Activated CD4-positive, alpha-beta T cell treated with anti-CD3 and anti-CD28 coated beads for 1 hour (primary cell): ENCODE measurements around the gene DLGAP4.

Source experiments
- DNase-seq: peaks from one replicate; pipeline ENCODE4 v3.0.0-alpha.2; 2020

The DLGAP4 gene

GRCh38 chr20:36275441-36276189, 30.5 kb upstream of the DLGAP4 start:
- no peak for DNase-seq

GRCh38 chr20:36277546-36277945, 28.6 kb upstream of the DLGAP4 start:
- DNase-seq: no peak

- no peak for DNase-seq
Measured at GRCh38 chr20:36279362-36279761, 26.8 kb upstream of the DLGAP4 start.

DNA sequence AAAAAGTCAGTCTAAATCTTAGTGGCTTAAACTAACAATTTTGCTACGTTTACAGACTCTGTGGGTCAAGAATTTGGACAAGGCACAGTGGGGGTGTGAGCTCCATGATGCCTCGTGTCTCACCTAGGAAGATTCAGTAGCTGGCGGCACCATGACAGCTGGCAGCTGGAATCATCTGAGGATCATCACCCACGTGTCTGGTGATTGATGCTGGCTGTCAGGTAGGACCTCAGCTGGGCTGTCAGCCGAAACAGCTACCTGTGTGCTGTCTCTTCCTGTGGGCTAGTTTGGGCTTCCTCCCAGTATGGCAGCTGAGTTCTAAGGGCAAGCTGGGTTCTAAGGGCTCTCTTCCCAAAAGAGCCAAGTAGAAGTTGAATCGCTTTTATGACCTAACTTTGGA, 26.4 kb upstream of the DLGAP4 start:
- DNase-seq: no peak

DNA sequence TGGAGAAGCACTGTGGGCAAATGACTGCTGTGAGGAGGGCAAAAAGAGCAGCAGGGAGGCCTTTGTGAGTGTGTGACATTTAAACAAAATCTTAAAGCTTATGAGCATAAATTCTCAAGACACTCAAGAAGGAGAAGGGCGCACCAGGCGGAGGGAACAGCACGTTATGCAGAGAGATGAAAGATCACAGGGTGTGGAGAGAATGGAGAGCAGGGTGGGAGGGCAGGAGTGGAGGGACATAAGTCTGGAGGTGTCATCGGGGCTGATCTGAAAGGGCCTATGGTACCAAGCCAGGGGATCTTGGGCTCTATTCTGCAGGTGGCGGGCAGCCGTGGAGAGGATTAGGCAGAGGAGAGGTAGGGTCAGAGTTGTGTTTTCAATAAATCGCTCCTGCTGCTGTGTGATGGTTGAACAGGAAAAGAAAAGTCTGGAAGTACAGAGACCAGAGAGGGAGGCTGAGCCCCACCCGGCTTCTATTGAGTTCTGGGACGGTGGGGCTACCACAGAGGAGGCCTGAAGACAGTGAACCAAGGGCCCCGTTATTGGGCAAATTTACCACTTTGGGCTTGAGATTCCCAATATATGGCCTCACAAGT, 24.3 kb upstream of the DLGAP4 start:
- no peak for DNase-seq

- no peak for DNase-seq
Measured at GRCh38 chr20:36284751-36285150, 21.4 kb upstream of the DLGAP4 start.

DNA sequence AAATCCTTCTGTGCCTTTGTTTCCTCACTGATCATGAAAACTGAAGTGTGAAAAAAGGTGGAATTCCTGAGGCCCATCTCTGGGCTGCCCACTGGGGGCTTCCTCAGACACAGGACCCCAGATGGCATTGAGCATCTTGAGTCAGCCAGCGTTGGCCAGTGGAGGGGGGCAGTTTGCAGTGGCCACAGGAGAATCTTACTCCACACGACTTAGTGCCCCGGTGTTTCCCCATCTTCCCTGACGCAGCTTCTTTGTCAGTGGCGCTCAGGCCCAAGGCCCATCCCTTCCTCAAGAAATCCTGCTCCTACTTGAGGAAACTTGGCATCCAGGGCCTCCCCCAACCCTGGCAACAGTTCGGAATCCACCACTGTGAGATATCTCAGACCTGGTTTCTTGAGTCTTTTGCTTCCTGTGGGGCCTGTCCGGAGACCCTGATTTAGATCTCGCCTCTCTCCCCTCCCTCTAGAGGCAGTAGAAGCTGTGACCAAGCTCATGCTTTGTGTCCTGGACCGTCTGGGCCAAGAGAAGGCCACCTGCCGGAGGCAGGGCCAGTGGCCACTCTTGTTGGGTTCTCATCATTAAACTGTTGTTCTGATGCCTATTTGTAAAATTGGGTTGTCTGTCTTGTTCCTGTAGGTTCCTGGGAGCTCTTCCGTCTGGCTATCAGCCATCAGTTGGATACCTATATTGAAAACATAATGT, 20.2 kb upstream of the DLGAP4 start:
- no peak for DNase-seq

DNA sequence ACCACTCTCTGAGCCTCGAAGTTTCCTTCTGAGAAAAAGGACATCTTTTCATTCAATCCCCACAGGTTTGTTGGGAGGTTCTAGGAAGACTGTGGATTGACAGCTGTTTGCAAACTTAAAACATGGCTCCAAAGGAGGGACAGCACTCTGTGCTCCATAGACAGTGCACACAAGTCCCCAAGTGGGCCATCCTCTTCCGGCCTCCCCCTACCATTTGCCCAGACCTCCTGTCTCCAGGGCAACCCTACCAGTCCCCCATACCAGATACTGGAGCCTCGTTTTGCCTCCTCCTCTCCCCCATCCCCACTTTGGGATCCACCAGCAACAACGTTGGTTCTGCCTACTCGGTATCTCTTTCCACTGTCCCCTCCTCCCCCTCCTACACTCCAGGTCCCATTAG, 8.5 kb upstream of the DLGAP4 start:
- no peak for DNase-seq

- DNase-seq: no peak
Measured at GRCh38 chr20:36298061-36298460, 8.1 kb upstream of the DLGAP4 start.

DNA sequence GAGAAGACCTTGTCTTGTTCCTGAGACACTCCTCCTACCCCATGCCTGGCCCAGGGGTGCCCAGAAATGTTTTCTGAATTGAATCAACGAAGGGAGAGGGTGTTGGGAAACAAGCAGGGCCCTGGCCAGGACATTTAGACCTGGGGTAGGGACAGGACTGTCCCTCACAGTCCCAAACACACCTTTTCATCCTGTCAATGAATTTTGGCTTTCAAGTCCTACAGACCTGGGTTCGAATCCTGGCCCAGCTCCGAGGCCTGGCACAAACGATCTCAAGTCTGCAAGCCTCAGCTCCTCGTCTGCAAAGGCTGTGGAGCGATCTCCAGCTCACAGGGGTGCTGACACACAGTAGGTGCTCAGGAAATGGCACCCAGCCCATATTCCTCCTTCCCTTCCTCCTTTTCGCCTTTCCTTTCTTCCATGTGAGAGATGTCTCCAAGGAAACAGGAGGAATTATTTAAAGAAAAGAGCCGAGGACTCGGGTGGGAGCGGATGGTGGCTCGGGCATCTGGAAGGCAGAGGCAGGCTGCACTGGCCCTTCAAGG, 7.3 kb upstream of the DLGAP4 start:
- DNase-seq: no peak

- DNase-seq: no peak
Measured at GRCh38 chr20:36299459-36299858, 6.7 kb upstream of the DLGAP4 start.

GRCh38 chr20:36301359-36302119, 4.6 kb upstream of the DLGAP4 start:
- DNase-seq: no peak

DNA sequence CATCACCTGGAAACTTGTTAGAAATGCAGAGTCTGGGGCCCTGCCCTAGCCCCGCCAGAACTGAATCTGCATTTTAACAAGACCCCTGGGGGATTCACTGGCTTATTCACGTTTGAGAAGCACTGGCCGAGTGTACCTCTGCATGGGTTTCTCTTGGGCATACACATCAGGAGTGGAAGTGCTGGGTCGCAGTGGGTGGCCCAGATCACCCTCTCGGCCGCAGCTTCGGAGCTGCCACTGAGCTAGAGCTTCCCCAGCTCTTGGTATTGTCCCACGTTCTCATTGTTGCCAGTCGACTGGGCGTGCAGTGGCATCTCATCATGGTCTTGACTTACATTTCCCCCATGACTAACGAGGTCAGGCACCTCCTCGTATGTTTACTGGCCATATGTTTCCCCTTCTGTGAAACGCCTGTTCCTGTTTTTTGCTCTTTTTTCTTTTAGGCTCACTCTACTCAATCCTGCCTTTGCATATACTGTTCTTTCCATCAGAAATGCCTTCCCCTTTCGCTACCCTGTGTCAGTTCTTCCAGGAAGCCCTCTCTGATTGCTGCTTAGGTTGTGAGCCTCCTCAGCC, 3.0 kb upstream of the DLGAP4 start:
- DNase-seq: no peak

GRCh38 chr20:36303831-36304230, 2.3 kb upstream of the DLGAP4 start:
- no peak for DNase-seq

DNA sequence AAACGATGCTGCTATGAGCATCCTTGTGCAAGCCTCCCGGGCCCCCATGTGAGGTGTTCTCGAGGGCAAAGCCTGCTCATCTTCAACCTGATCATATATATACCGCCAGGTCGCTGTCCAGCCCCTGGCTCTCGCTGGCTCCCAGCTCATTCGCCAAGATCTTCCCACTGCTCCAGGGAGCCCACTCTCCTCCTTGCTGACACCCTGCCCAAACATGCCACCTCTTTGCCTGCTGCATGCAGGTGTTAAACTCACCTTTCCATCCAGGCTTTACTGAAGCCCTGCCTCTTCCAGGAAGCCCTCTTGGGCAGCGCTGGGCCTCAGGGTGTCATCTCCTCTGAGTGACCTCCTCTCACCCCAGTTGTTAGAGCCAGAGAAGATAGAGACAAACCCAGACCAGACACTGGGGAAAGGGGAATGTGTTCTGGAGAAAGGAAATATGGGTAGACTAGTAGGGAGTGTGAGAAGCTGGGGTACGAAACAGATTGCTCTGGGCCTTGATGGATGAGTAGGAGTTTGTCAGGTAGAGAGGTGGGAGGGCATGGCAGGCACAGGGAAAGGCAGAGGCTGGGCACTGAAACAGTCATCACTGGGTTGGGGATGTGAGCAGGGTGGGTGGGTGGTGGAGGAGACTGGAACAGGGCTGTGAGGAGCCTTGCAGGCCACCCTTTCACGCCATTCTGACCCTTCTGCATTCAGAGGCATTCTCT, 1.2 kb upstream of the DLGAP4 start:
- no peak for DNase-seq

GRCh38 chr20:36306553-36307411, 643 bp downstream of the DLGAP4 start:
- no peak for DNase-seq

- DNase-seq: no peak
Measured at GRCh38 chr20:36307412-36308325, 1.5 kb downstream of the DLGAP4 start.

DNA sequence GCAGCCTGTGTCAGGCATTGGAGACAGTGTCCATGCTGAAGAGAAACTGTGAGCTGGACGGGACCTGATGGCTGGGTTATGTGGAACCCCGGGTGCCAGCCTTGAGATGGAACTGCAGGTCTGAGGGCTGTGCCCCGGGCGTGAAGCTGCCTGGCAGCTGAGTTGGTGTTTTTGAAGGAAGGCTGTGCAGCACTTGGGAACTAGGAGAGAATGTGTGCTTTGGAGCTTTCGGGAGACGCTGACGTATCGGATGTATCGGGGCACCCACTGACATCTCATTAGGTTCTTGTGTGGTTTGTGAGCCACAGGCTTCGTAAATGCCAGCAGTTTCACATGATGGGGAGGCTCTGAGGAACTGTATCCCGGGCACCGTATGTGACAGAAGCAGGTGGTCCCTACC, 2.2 kb downstream of the DLGAP4 start:
- no peak for DNase-seq

DNA sequence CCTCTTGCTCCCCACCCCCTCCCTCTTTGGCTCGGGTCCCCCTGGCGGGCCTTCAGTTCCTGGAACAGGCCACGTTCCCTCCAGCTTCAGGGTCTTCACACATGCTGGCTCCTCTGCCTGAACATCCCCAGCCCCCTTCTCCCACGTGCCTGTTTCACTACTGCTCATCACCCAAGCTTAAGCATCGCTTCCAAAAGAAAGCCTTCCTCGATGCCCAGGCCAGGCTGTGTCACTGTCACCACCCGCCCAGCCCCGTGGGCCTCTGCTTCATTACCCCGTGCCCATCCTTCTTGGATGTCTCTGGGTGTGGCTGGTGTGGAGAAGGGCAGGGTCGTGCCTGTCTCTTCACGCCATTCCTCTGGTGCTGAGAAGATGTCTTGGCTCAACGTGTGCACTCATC, 2.8 kb downstream of the DLGAP4 start:
- no peak for DNase-seq

- DNase-seq: no peak
Measured at GRCh38 chr20:36309643-36310042, 3.5 kb downstream of the DLGAP4 start.
